PC-3 (cell line): ENCODE measurements around the gene ANKMY2. TPM values are rescaled to one million over a fixed set of nuclear protein-coding genes. Genes with fewer than 3 reads are reported as not detected.

Experiments
- ATAC-seq: fragments of 200-7000 bp; cut with Tn5 transposase; 2 replicates; pipeline ENCODE4 v1.9.1; 2020; ENCODE audit warnings: mild to moderate bottlenecking, moderate library complexity
- BruUV-seq: library from RNA; stranded (reverse); fragments of 400-500 nt; replicated peaks from 2 replicates; lab custom pipeline; 2021; lab: Mats Ljungman, UMichigan
- CTCF ChIA-PET: fragments of 300-600 bp; sonication (Branson Sonifier 250); formaldehyde crosslinking; loops from one replicate; lab custom pipeline; 2022; ENCODE audit warnings: antibody characterized with exemption; lab: Charles Lee
- POLR2A ChIA-PET: fragments of 300-600 bp; sonication (Branson Sonifier 250); formaldehyde crosslinking; loops from one replicate; lab custom pipeline; 2022; ENCODE audit warnings: antibody characterized with exemption; ENCODE audit not compliant: unreplicated experiment; lab: Charles Lee
- DNase-seq: peaks from one replicate; pipeline ENCODE4 v3.0.0-alpha.2; 2015
- H2AFZ ChIP-seq: fragments of 300-600 bp; sonication (generic); 2 replicates; pipeline ENCODE4 v1.6.0; 2016; ENCODE audit warnings: antibody characterized with exemption, low read length
- H3F3A ChIP-seq: fragments of 300-600 bp; sonication (generic); one replicate; pipeline ENCODE4 v1.6.0; 2017; ENCODE audit warnings: antibody characterized with exemption, low read length, control low read depth, mild to moderate bottlenecking; ENCODE audit not compliant: unreplicated experiment
- H3K27ac ChIP-seq: fragments of 300-600 bp; sonication (generic); 2 replicates; pipeline ENCODE4 v1.5.1; 2016; ENCODE audit warnings: mild to moderate bottlenecking, low read length
- H3K27me3 ChIP-seq: fragments of 300-600 bp; sonication (generic); 2 replicates; pipeline ENCODE4 v1.6.1; 2016; ENCODE audit warnings: low read length, mixed read lengths
- H3K36me3 ChIP-seq: fragments of 300-600 bp; sonication (generic); 2 replicates; pipeline ENCODE4 v1.6.1; 2016; ENCODE audit warnings: low read depth, mixed run types, low read length, mixed read lengths
- H3K4me1 ChIP-seq: fragments of 300-600 bp; sonication (generic); 2 replicates; pipeline ENCODE4 v1.5.1; 2016; ENCODE audit warnings: low read length; ENCODE audit not compliant: insufficient read depth
- H3K4me2 ChIP-seq: fragments of 300-600 bp; sonication (generic); 2 replicates; pipeline ENCODE4 v1.6.0; 2016; ENCODE audit warnings: low read length
- H3K4me3 ChIP-seq: fragments of 300-600 bp; sonication (generic); 2 replicates; pipeline ENCODE4 v1.5.1; 2016; ENCODE audit warnings: mild to moderate bottlenecking, low read length, mixed read lengths
- H3K79me2 ChIP-seq: fragments of 300-600 bp; sonication (generic); 2 replicates; pipeline ENCODE4 v1.6.1; 2017; ENCODE audit warnings: low read length, mixed read lengths
- H3K9ac ChIP-seq: fragments of 300-600 bp; sonication (generic); 2 replicates; pipeline ENCODE4 v1.6.0; 2016; ENCODE audit warnings: mild to moderate bottlenecking, low read length
- H3K9me2 ChIP-seq: fragments of 300-600 bp; sonication (generic); replicated peaks from 2 replicates; pipeline ENCODE4 v1.6.1; 2016; ENCODE audit warnings: mixed run types, low read length, mixed read lengths
- H3K9me3 ChIP-seq: fragments of 300-600 bp; sonication (generic); 2 replicates; pipeline ENCODE4 v1.6.1; 2016; ENCODE audit warnings: low read length, mixed read lengths
- H4K20me1 ChIP-seq: fragments of 300-600 bp; sonication (generic); 2 replicates; pipeline ENCODE4 v1.6.1; 2016; ENCODE audit warnings: low read length, mixed read lengths
- EZH2 ChIP-seq: fragments of 300-600 bp; sonication (generic); IDR thresholded peaks from one replicate; pipeline ENCODE4 v1.6.1; 2017; ENCODE audit warnings: antibody characterized with exemption, mild to moderate bottlenecking, low read length; ENCODE audit not compliant: unreplicated experiment
- EZH2phosphoT487 ChIP-seq: fragments of 300-600 bp; sonication (generic); IDR thresholded peaks from 2 replicates; pipeline ENCODE4 v1.6.1; 2018; ENCODE audit warnings: mild to moderate bottlenecking, antibody characterized with exemption, low read length, borderline replicate concordance
- intact Hi-C: fragments of 100-400 bp; cut with micrococcal nuclease; formaldehyde crosslinking; loops from 2 replicates; pipeline ENCODE4 v1.9.0; 2023
- total RNA-seq: library from RNA; depleted of rRNA; stranded (reverse); fragments of >200 nt; gene quantifications from 2 replicates; pipeline ENCODE4 v1.2.3, GENCODE V29; 2014
- TF ChIP-seq, protein P1 (sequence below): fragments of 300-600 bp; sonication (generic); conservative IDR thresholded peaks from 2 replicates; pipeline ENCODE4 v1.5.1; 2017; ENCODE audit warnings: antibody characterized with exemption, low read depth, mild to moderate bottlenecking, low read length

ANKMY2 gene
- total RNA-seq, 1 experiment from 2014 or later = 8.5 TPM

- no peaks in the 10 kb centered on the region for H3K9me3 ChIP-seq
- BruUV-seq = no TSS peak
- no peak overlapping the region for H3K4me3 ChIP-seq
- no peaks in the 10 kb centered on the region for H3K27me3 ChIP-seq
- no peak for DNase-seq
- ATAC-seq = peak; percentile 65
- no peak overlapping the region for H2AFZ ChIP-seq
- H3K9ac ChIP-seq = no peak overlapping the region
- intact Hi-C loops = no loop called here
- H3F3A ChIP-seq = no peaks in the 10 kb centered on the region
- no peaks in the 10 kb centered on the region for H4K20me1 ChIP-seq
- CTCF ChIA-PET = no interaction called here
- no peaks in the 10 kb centered on the region for H3K4me1 ChIP-seq
- H3K9me2 ChIP-seq = no peaks in the 10 kb centered on the region
- POLR2A ChIA-PET = no interaction called here
- H3K4me2 ChIP-seq = no peak overlapping the region
- no peak for TF ChIP-seq EZH2phosphoT487
- TF ChIP-seq EZH2 = no peak
- TF ChIP-seq, protein P1, sequence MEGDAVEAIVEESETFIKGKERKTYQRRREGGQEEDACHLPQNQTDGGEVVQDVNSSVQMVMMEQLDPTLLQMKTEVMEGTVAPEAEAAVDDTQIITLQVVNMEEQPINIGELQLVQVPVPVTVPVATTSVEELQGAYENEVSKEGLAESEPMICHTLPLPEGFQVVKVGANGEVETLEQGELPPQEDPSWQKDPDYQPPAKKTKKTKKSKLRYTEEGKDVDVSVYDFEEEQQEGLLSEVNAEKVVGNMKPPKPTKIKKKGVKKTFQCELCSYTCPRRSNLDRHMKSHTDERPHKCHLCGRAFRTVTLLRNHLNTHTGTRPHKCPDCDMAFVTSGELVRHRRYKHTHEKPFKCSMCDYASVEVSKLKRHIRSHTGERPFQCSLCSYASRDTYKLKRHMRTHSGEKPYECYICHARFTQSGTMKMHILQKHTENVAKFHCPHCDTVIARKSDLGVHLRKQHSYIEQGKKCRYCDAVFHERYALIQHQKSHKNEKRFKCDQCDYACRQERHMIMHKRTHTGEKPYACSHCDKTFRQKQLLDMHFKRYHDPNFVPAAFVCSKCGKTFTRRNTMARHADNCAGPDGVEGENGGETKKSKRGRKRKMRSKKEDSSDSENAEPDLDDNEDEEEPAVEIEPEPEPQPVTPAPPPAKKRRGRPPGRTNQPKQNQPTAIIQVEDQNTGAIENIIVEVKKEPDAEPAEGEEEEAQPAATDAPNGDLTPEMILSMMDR = no peak
- no peaks in the 10 kb centered on the region for H3K79me2 ChIP-seq
- no peak overlapping the region for H3K27ac ChIP-seq
- no peaks in the 10 kb centered on the region for H3K36me3 ChIP-seq
These were observed 8.9 kb downstream of the ANKMY2 start for GRCh38 chr7:16636555-16637101.

- Histone ChIP-seq H3K4me3 (no peak overlapping the region), H3K4me1 (no peaks in the 10 kb centered on the region), H3K27ac (no peak overlapping the region), H3K9me3 (no peaks in the 10 kb centered on the region), H3K36me3 (no peaks in the 10 kb centered on the region), H2AFZ (no peak overlapping the region), H3K9me2 (no peaks in the 10 kb centered on the region), H3K79me2 (no peaks in the 10 kb centered on the region), H3F3A (no peaks in the 10 kb centered on the region), H4K20me1 (no peaks in the 10 kb centered on the region), H3K4me2 (no peak overlapping the region), H3K27me3 (no peaks in the 10 kb centered on the region), H3K9ac (no peak overlapping the region)
- ChIA-PET POLR2A (no interaction called here), CTCF (no interaction called here)
- BruUV-seq = no TSS peak
- intact Hi-C loops = no loop called here
- DNase-seq (no peak), ATAC-seq (no peak)
- TF ChIP-seq, protein P1 = no peak
- no peak for TF ChIP-seq EZH2
- TF ChIP-seq EZH2phosphoT487 = no peak
These were observed 11.2 kb downstream of the ANKMY2 start for GRCh38 chr7:16634271-16634738.

DNA sequence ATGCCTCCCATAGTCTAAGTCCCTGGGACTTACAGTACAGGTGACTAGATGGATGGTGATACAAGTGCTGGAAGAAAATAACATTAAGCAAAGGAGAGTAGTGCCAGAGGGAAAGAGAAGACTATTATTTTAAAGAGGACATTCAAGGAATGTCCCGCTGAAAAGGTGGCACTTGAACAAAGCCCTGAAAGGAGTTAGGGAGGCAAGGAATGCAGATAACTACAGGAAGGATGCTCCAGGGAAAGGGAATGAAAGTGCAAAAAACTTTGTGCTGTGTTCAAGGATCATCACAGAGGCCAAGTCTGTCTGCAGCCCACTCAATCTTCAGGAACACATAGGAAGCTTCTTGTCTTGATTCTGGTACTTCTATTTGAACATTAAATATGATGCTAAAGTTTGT lies 14.9 kb downstream of the ANKMY2 start:
- no peaks in the 10 kb centered on the region for H3K79me2 ChIP-seq
- no peaks in the 10 kb centered on the region for H3F3A ChIP-seq
- no peaks in the 10 kb centered on the region for H4K20me1 ChIP-seq
- no peaks in the 10 kb centered on the region for H3K27me3 ChIP-seq
- ATAC-seq (no peak), DNase-seq (no peak)
- POLR2A ChIA-PET = no interaction called here
- CTCF ChIA-PET = no interaction called here
- no peak overlapping the region for H3K4me2 ChIP-seq
- intact Hi-C loops = no loop called here
- TF ChIP-seq, protein P1 = no peak
- TF ChIP-seq EZH2 = no peak
- no peak for TF ChIP-seq EZH2phosphoT487
- H3K27ac ChIP-seq = no peak overlapping the region
- H3K9ac ChIP-seq = no peak overlapping the region
- H2AFZ ChIP-seq = no peak overlapping the region
- no TSS peak for BruUV-seq
- H3K9me3 ChIP-seq = no peaks in the 10 kb centered on the region
- no peaks in the 10 kb centered on the region for H3K36me3 ChIP-seq
- H3K4me1 ChIP-seq = peaks cover 7% of the 10 kb centered on the region
- H3K4me3 ChIP-seq = no peak overlapping the region
- H3K9me2 ChIP-seq = no peaks in the 10 kb centered on the region
